GM10847 (cell line): Measurements from ENCODE around the gene OTUB1.
A peak's percentile ranks its signal among the peaks of the same experiment; 100 is the strongest.

ENCODE experiments used
- POLR2A ChIP-seq: IDR thresholded peaks from 2 replicates; pipeline ENCODE4 v1.6.1; 2011; ENCODE audit not compliant: insufficient read length; ENCODE audit errors: extremely low read depth

Gene OTUB1

GRCh38 chr11:63969461-63969860 is 16.8 kb upstream of the OTUB1 start:
- no peak for TF ChIP-seq POLR2A

- TF ChIP-seq POLR2A, result no peak
Observed at GRCh38 chr11:63970902-63971301, 15.3 kb upstream of the OTUB1 start.

GRCh38 chr11:63974259-63975143 is 11.7 kb upstream of the OTUB1 start, which contains the start of gene COX8A:
Gene COX8A, plus strand, starts transcription at chr11:63974620. Its CDS starts 61 bp downstream, at chr11:63974681.
- TF ChIP-seq POLR2A, result peak; percentile 78

GRCh38 chr11:63978551-63979239 is 7.5 kb upstream of the OTUB1 start:
- no peak for TF ChIP-seq POLR2A

GRCh38 chr11:63979426-63979825 is 6.8 kb upstream of the OTUB1 start:
- no peak for TF ChIP-seq POLR2A

- no peak for TF ChIP-seq POLR2A
Observed at GRCh38 chr11:63985812-63986155, 454 bp upstream of the OTUB1 start.

GRCh38 chr11:63986932-63987513 is 785 bp downstream of the OTUB1 start:
- no peak for TF ChIP-seq POLR2A

- no peak for TF ChIP-seq POLR2A
Observed at GRCh38 chr11:63991558-63991957, 5.3 kb downstream of the OTUB1 start.

GRCh38 chr11:63993100-63993499 is 6.9 kb downstream of the OTUB1 start:
- TF ChIP-seq POLR2A, result no peak

GRCh38 chr11:63993993-63994392 is 7.8 kb downstream of the OTUB1 start:
- no peak for TF ChIP-seq POLR2A

- no peak for TF ChIP-seq POLR2A
Observed at GRCh38 chr11:63996512-63996911, 10.3 kb downstream of the OTUB1 start.

GRCh38 chr11:63997104-63997700 is 11.0 kb downstream of the OTUB1 start:
- no peak for TF ChIP-seq POLR2A

- no peak for TF ChIP-seq POLR2A
Observed at GRCh38 chr11:63997801-63998337, 11.6 kb downstream of the OTUB1 start.

GRCh38 chr11:63998558-63999348 is 12.5 kb downstream of the OTUB1 start:
- no peak for TF ChIP-seq POLR2A
